ENCODE results near the gene F12.
A peak's percentile ranks its signal among the peaks of the same experiment; 100 is the strongest.

DNA sequence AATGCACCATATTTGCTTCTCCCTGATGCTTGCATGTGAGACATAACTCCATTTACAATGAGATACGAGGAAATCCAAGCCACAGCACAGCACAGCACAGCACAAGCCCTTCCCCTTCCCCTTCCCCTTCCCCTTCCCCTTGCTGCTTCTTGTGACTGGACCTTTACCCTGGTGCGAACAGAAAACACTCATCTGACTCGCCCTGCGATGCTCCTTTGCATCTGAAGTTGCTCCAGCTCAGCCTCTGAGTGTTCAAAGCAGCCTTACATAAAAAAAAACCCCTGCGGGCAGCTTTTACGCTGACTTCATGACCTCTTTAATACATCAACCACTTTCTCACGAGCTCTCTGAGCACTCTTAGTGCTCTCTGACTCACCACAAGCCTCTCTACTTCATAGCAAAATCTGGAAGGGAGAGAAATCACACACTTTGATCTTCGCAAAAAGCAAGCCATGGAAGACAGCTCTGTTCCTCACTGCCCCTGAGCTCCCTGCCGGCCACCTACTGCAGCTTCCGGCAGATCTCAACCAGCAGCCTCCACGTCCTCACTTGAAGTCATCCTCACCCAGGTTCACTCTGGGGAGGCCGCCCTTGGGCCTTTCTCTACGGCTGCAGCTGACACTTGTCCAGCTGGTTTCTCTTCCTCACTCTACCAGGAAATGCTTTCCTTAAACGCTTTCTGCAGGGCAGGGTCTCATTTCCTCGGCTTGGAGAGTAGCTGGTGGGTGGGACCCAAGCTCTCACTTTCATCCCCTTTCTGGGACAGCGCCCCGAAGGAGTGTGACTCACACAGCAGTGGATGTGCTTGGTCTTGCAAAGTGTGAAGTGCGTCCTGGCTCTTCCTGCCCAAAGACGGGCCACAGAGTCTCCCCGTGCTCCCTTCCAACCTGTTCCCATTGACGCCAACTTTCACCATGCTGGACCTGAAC is 19.9 kb downstream of the F12 start:
- no peak for TF ChIP-seq POLR2AphosphoS5 (IDR thresholded peaks at IDR 0.05; ENCODE audit: low read depth, low read length)
- TF ChIP-seq POLR2A (IDR thresholded peaks at IDR 0.05; ENCODE audit: low read depth, low read length), result peak; percentile 55; the same call in 1 of the 2 replicates
- TF ChIP-seq TAF1 (IDR thresholded peaks at IDR 0.05; ENCODE audit: borderline replicate concordance, low read depth, low read length), result peak; percentile 24; the same call in 1 of the 2 replicates

All from GM12892 (cell line).